Kidney tubule cell (primary cell): ENCODE measurements around the gene MSH2.
"Not testable (repeated sequence)": the region's sequence is repeated elsewhere in the genome, so short reads cannot be mapped to it uniquely, and the experiment has no call there.

Source experiments
- DNase-seq: peaks from one replicate; pipeline ENCODE4 v3.0.0-alpha.2; 2018; ENCODE audit warnings: low spot score

Gene MSH2

GRCh38 chr2:47407976-47408375 lies 5.0 kb downstream of the MSH2 start:
- not testable (repeated sequence) for DNase-seq

- no peak for DNase-seq
Observed at GRCh38 chr2:47414682-47415458, 11.9 kb downstream of the MSH2 start.

- no peak for DNase-seq
Observed at GRCh38 chr2:47420214-47420613, 17.3 kb downstream of the MSH2 start.

GRCh38 chr2:47420683-47421082 lies 17.7 kb downstream of the MSH2 start:
- DNase-seq, result not testable (repeated sequence)

GRCh38 chr2:47422016-47422415 lies 19.1 kb downstream of the MSH2 start:
- DNase-seq, result no peak

GRCh38 chr2:47422560-47422959 lies 19.6 kb downstream of the MSH2 start:
- peak; percentile 58 for DNase-seq

GRCh38 chr2:47426786-47427185 lies 23.8 kb downstream of the MSH2 start:
- DNase-seq, result no peak

- no peak for DNase-seq
Observed at GRCh38 chr2:47429795-47430194, 26.8 kb downstream of the MSH2 start.

GRCh38 chr2:47433006-47433405 lies 30.1 kb downstream of the MSH2 start:
- DNase-seq, result not testable (repeated sequence)

- not testable (repeated sequence) for DNase-seq
Observed at GRCh38 chr2:47433445-47433844, 30.5 kb downstream of the MSH2 start.

GRCh38 chr2:47437287-47437686 lies 34.3 kb downstream of the MSH2 start:
- DNase-seq, result peak; percentile 50

GRCh38 chr2:47438106-47438505 lies 35.1 kb downstream of the MSH2 start:
- DNase-seq, result no peak

- DNase-seq, result no peak
Observed at GRCh38 chr2:47438783-47439182, 35.8 kb downstream of the MSH2 start.

- DNase-seq, result no peak
Observed at GRCh38 chr2:47451790-47452189, 48.8 kb downstream of the MSH2 start.

GRCh38 chr2:47452761-47453160 lies 49.8 kb downstream of the MSH2 start:
- DNase-seq, result no peak

- not testable (repeated sequence) for DNase-seq
Observed at GRCh38 chr2:47454818-47455217, 51.9 kb downstream of the MSH2 start.

GRCh38 chr2:47455411-47455810 lies 52.5 kb downstream of the MSH2 start:
- no peak for DNase-seq

GRCh38 chr2:47456851-47457250 lies 53.9 kb downstream of the MSH2 start:
- DNase-seq, result no peak

- DNase-seq, result no peak
Observed at GRCh38 chr2:47457268-47457667, 54.3 kb downstream of the MSH2 start.

GRCh38 chr2:47459021-47459420 lies 56.1 kb downstream of the MSH2 start:
- DNase-seq, result no peak

- no peak for DNase-seq
Observed at GRCh38 chr2:47460766-47461165, 57.8 kb downstream of the MSH2 start.

- no peak for DNase-seq
Observed at GRCh38 chr2:47471429-47472116, 68.6 kb downstream of the MSH2 start.

GRCh38 chr2:47479863-47480262 lies 76.9 kb downstream of the MSH2 start:
- no peak for DNase-seq

GRCh38 chr2:47483191-47483590 lies 80.2 kb downstream of the MSH2 start:
- no peak for DNase-seq
